SK-N-SH (cell line): ENCODE results near the gene SLC38A3. TPM values are rescaled to one million over a fixed set of nuclear protein-coding genes. Genes with fewer than 3 reads are reported as not detected.

Experiments used
- CTCF ChIA-PET: fragments of 300-600, 350-600 bp; formaldehyde crosslinking; extraction: SDS; loops from one replicate; lab custom pipeline; 2021; lab: Yijun Ruan, JAX
- POLR2A ChIA-PET: fragments of 350-600 bp; sonication (Branson Sonifier 250); formaldehyde crosslinking; extraction: SDS; loops from one replicate; lab custom pipeline; 2020; ENCODE audit warnings: antibody characterized with exemption, inconsistent platforms; lab: Yijun Ruan, JAX
- DNase-seq: peaks from one replicate; pipeline ENCODE4 v3.0.0; 2012
- H2AFZ ChIP-seq: fragments of 200-600 bp; sonication (generic); 2 replicates; pipeline ENCODE4 v1.8.1; 2016; ENCODE audit warnings: antibody characterized with exemption, mild to moderate bottlenecking, low read depth
- H3F3A ChIP-seq: fragments of 200-600 bp; sonication (generic); replicated peaks from 2 replicates; pipeline ENCODE3; 2016; ENCODE audit warnings: antibody characterized with exemption, mild to moderate bottlenecking; ENCODE audit not compliant: insufficient read depth
- H3K27ac ChIP-seq, 2 experiments: fragments of 200-500 bp in 1 of 2; fragments of 200-600 bp in 1 of 2; sonication (Bioruptor generic) in 1 of 2; sonication (generic), shearing (Covaris generic) in 1 of 2; 2 replicates each; pipeline versions ENCODE4 v1.5.1 to v1.6.1; 2014 to 2016; ENCODE audit warnings: low read depth in 2 of 2, inconsistent platforms in 1 of 2, low read length in 1 of 2, mild to moderate bottlenecking in 1 of 2, mixed read lengths in 1 of 2
- H3K27me3 ChIP-seq: fragments of 200-600 bp; sonication (generic), shearing (Covaris generic); 2 replicates; pipeline ENCODE4 v1.6.1; 2016; ENCODE audit warnings: mixed run types; ENCODE audit not compliant: insufficient read depth
- H3K36me3 ChIP-seq, 2 experiments: fragments of 200-500 bp in 1 of 2; fragments of 200-600 bp in 1 of 2; sonication (Bioruptor generic) in 1 of 2; sonication (generic) in 1 of 2; replicated peaks in 1 of 2; 2 replicates each; pipeline versions ENCODE3 to v1.5.1; 2014 to 2016; ENCODE audit warnings: low read length in 1 of 2, mild to moderate bottlenecking in 1 of 2; ENCODE audit not compliant: insufficient read depth in 2 of 2, control insufficient read depth in 1 of 2
- H3K4me1 ChIP-seq, 2 experiments: fragments of 200-500 bp in 1 of 2; fragments of 200-600 bp in 1 of 2; sonication (Bioruptor generic) in 1 of 2; sonication (generic), shearing (Covaris generic) in 1 of 2; 2 replicates each; pipeline versions ENCODE4 v1.5.1 to v1.6.1; 2014 to 2016; ENCODE audit warnings: low read depth in 1 of 2, low read length in 1 of 2, mixed run types in 1 of 2; ENCODE audit not compliant: insufficient read depth in 2 of 2, control insufficient read depth in 1 of 2
- H3K4me2 ChIP-seq: fragments of 200-600 bp; sonication (generic), shearing (Covaris generic); 2 replicates; pipeline ENCODE4 v1.6.1; 2017; ENCODE audit warnings: mixed run types
- H3K4me3 ChIP-seq, 2 experiments: fragments of 200-500 bp in 1 of 2; fragments of 200-600 bp in 1 of 2; sonication (Bioruptor generic) in 1 of 2; sonication (generic), shearing (Covaris generic) in 1 of 2; 2 replicates each; pipeline versions ENCODE4 v1.5.1 to v1.8.1; 2014 to 2016; ENCODE audit warnings: low read depth in 2 of 2, inconsistent platforms in 1 of 2, low read length in 1 of 2, mild to moderate bottlenecking in 1 of 2, mixed read lengths in 1 of 2, moderate library complexity in 1 of 2
- H3K79me2 ChIP-seq: fragments of 200-600 bp; sonication (generic); 2 replicates; pipeline ENCODE4 v1.8.1; 2017; ENCODE audit warnings: mild to moderate bottlenecking; ENCODE audit not compliant: insufficient read depth
- H3K9ac ChIP-seq: fragments of 200-600 bp; sonication (generic); 2 replicates; pipeline ENCODE4 v1.6.1; 2017; ENCODE audit warnings: mixed run types
- H3K9me2 ChIP-seq: fragments of 200-600 bp; sonication (generic); 2 replicates; pipeline ENCODE4 v1.6.1; 2017; ENCODE audit warnings: mixed run types
- H3K9me3 ChIP-seq: fragments of 200-600 bp; sonication (generic); 2 replicates; pipeline ENCODE4 v1.6.1; 2017; ENCODE audit warnings: mixed run types, mild to moderate bottlenecking, moderate library complexity
- H4K20me1 ChIP-seq: fragments of 200-600 bp; sonication (generic); 2 replicates; pipeline ENCODE4 v1.6.1; 2017; ENCODE audit warnings: mild to moderate bottlenecking, mixed run types; ENCODE audit not compliant: insufficient read depth
- CHD2 ChIP-seq: fragments of 150-350 bp; IDR thresholded peaks from 2 replicates; pipeline ENCODE4 v1.6.1; 2018; ENCODE audit warnings: low read length; ENCODE audit not compliant: partially characterized antibody
- CTCF ChIP-seq: fragments of 200-600 bp; sonication (generic); IDR thresholded peaks from 2 replicates; pipeline ENCODE4 v1.6.1; 2017; ENCODE audit warnings: antibody characterized with exemption, mild to moderate bottlenecking, moderate library complexity
- EP300 ChIP-seq, 2 experiments: IDR thresholded peaks; 2 replicates each; pipeline versions ENCODE4 v1.4.0 to v1.6.1; 2012; ENCODE audit warnings: borderline replicate concordance in 1 of 2, low read depth in 1 of 2, low read length in 1 of 2
- EZH2phosphoT487 ChIP-seq: fragments of 200-600 bp; sonication (generic); IDR thresholded peaks from 2 replicates; pipeline ENCODE4 v1.6.1; 2017; ENCODE audit warnings: low read depth, mixed run types, mild to moderate bottlenecking, antibody characterized with exemption, moderate library complexity, borderline replicate concordance
- FOSL2 ChIP-seq: IDR thresholded peaks from 2 replicates; pipeline ENCODE4 v1.4.0; 2012; ENCODE audit warnings: low read depth, mild to moderate bottlenecking, moderate library complexity, borderline replicate concordance
- FOXM1 ChIP-seq: IDR thresholded peaks from 2 replicates; pipeline ENCODE4 v1.4.0; 2012; ENCODE audit warnings: low read depth, mild to moderate bottlenecking
- GABPA ChIP-seq: IDR thresholded peaks from 2 replicates; pipeline ENCODE4 v1.4.0; 2012; ENCODE audit warnings: low read depth, mild to moderate bottlenecking
- GATA2 ChIP-seq: sonication (generic); formaldehyde crosslinking; IDR thresholded peaks from 2 replicates; pipeline ENCODE4 v1.5.0; 2020; ENCODE audit warnings: mild to moderate bottlenecking, missing genetic modification reagents
- IRF3 ChIP-seq: fragments of 150-350 bp; IDR thresholded peaks from 2 replicates; pipeline ENCODE4 v1.6.1; 2016; ENCODE audit warnings: mild to moderate bottlenecking, low read depth, low read length
- MEF2A ChIP-seq: IDR thresholded peaks from 2 replicates; pipeline ENCODE4 v1.4.0; 2012; ENCODE audit warnings: low read depth, borderline replicate concordance
- MXI1 ChIP-seq: IDR thresholded peaks from 2 replicates; pipeline ENCODE4 v1.6.1; 2012; ENCODE audit warnings: mild to moderate bottlenecking, low read depth, low read length, improper control_type of control experiment
- NFIC ChIP-seq: IDR thresholded peaks from 2 replicates; pipeline ENCODE4 v1.4.0; 2012; ENCODE audit warnings: borderline replicate concordance
- NRF1 ChIP-seq: IDR thresholded peaks from 2 replicates; pipeline ENCODE4 v1.6.1; 2012; ENCODE audit warnings: low read depth, mild to moderate bottlenecking, low read length
- POLR2AphosphoS5 ChIP-seq: IDR thresholded peaks from 2 replicates; pipeline ENCODE4 v1.6.1; 2012; ENCODE audit warnings: low read depth, low read length
- RAD21 ChIP-seq: IDR thresholded peaks from 2 replicates; pipeline ENCODE4 v1.6.1; 2012; ENCODE audit warnings: mild to moderate bottlenecking, low read length
- RFX5 ChIP-seq: IDR thresholded peaks from 2 replicates; pipeline ENCODE4 v1.6.1; 2012; ENCODE audit warnings: mild to moderate bottlenecking, improper control_type of control experiment, low read length
- TAF1 ChIP-seq: IDR thresholded peaks from 2 replicates; pipeline ENCODE4 v1.6.1; 2012; ENCODE audit warnings: low read depth, mild to moderate bottlenecking, low read length, moderate library complexity, borderline replicate concordance
- TEAD4 ChIP-seq: IDR thresholded peaks from 2 replicates; pipeline ENCODE4 v1.4.0; 2012; ENCODE audit warnings: mild to moderate bottlenecking, borderline replicate concordance; ENCODE audit not compliant: insufficient read depth
- YY1 ChIP-seq: IDR thresholded peaks from 2 replicates; pipeline ENCODE4 v1.4.0; 2012; ENCODE audit warnings: low read depth, mild to moderate bottlenecking
- WGBS: methylation state at CpG from one replicate; pipeline ENCODE4 v1.1.6; 2017; ENCODE audit warnings: low lambda C conversion rate; 5-methylcytosine and 5-hydroxymethylcytosine counted together
- polyA plus RNA-seq, 3 experiments: library from polyadenylated mRNA; depleted of rRNA; stranded (reverse); fragments of >200 nt; gene quantifications; 2 replicates each; pipeline ENCODE4 v1.2.3, GENCODE V29; 2012
- TF ChIP-seq, protein P1 (sequence below): IDR thresholded peaks from 2 replicates; pipeline ENCODE4 v1.4.0; 2012; ENCODE audit warnings: low read depth
- TF ChIP-seq, protein P2 (sequence below): IDR thresholded peaks from 2 replicates; pipeline ENCODE4 v1.4.0; 2012; ENCODE audit warnings: low read depth, borderline replicate concordance

SLC38A3 gene
- polyA plus RNA-seq, 1 of the 3 experiments (the other 2 are of a cell fraction): 0.84 TPM

DNA sequence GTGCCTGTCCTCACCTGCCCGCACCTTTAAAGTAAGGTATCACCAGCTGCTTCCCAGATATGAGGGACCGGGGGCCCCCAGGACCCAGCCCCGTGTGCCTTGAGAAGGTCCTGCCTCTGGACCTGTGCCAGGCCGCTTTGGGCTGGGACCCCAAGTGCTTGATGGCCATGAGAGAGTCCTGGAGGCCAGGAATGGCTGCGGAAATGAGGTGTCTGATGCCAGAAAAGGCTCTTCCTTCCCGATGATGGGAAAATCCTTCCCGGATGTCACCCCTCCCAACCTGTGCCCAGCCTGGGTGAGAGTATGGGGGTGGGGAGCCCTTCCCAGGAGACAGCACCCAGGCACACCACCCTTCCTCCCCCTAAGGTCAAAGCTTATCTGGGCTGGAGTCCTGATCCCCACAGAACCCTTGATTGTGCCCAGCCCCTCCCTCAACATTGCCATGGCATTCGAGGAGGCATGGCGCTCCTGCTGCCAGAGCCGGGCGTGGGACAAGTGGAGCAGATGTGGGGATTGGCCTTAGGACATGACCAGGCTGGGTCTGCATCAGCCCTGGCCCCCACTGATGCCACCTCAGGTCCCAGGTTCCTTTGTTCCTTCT, 35.7 kb upstream of the SLC38A3 start (continued):
- TF ChIP-seq NRF1: no peak
- TF ChIP-seq GATA2 (CRISPR knock-in tag): no peak
- TF ChIP-seq EZH2phosphoT487: no peak
- TF ChIP-seq, protein P1, sequence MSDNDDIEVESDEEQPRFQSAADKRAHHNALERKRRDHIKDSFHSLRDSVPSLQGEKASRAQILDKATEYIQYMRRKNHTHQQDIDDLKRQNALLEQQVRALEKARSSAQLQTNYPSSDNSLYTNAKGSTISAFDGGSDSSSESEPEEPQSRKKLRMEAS: no peak
- no peak for TF ChIP-seq TEAD4
- TF ChIP-seq FOXM1: no peak
- TF ChIP-seq RAD21: no peak

DNA sequence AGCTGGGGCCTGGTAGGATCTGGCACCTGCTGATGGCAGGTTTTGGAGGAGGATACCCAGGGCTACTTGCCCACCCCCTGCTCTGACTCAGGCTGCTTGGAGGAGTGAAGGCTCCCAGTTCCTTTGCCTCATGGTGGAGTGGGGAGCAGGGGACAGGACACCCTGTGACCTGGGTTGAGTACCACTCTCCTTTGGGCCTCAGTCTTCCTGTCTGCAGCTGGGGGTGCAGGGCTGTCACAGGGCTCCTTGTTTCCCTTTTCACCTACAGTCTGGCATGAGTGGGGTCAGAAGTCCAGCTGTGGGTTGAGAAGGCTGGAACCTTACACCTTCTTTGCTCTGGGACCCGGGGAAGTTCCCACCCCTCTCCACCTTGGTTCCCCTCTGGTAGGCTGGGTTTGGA, 35.2 kb upstream of the SLC38A3 start:
- WGBS: no CpG with 5 or more reads among the region's 1 CpG
- no peak for DNase-seq
- no peaks in the 10 kb centered on the region for H3K9me2 ChIP-seq
- H3F3A ChIP-seq: peaks cover 6% of the 10 kb centered on the region
- ChIA-PET POLR2A (no interaction called here), CTCF (interaction anchor here (0.6 to 7.2 kb wide), 7 partner anchors 10 to 168 kb away, joined by 3 to 60 read pairs (median 4); partner anchors contain the start of gene GNAT1)
- H3K36me3 ChIP-seq: peaks cover 0 to 5% of the 10 kb centered on the region in 2 experiments
- H3K79me2 ChIP-seq: peaks cover 29% of the 10 kb centered on the region
- no peaks in the 10 kb centered on the region for H3K9me3 ChIP-seq
- H3K4me1 ChIP-seq: peaks cover 19 to 27% of the 10 kb centered on the region in 2 experiments; a peak in 3 of 4 replicates
- H3K4me3 ChIP-seq: no peak overlapping the region
- H3K4me2 ChIP-seq: no peak overlapping the region
- no peaks in the 10 kb centered on the region for H3K27me3 ChIP-seq
- H2AFZ ChIP-seq: no peak overlapping the region
- H4K20me1 ChIP-seq: no peaks in the 10 kb centered on the region
- TF ChIP-seq GABPA (no peak), EP300 (IDR thresholded peaks at IDR 0.05; ENCODE audit: borderline replicate concordance in 1 of 2, low read depth in 1 of 2, low read length in 1 of 2) (no peak), MEF2A (no peak), MXI1 (no peak), TAF1 (no peak), IRF3 (no peak), FOSL2 (no peak), RFX5 (no peak), YY1 (no peak), NFIC (no peak), CHD2 (no peak), TEAD4 (no peak), RAD21 (no peak), CTCF (no peak), POLR2AphosphoS5 (no peak)
- TF ChIP-seq, protein P1: no peak
- TF ChIP-seq, protein P2, sequence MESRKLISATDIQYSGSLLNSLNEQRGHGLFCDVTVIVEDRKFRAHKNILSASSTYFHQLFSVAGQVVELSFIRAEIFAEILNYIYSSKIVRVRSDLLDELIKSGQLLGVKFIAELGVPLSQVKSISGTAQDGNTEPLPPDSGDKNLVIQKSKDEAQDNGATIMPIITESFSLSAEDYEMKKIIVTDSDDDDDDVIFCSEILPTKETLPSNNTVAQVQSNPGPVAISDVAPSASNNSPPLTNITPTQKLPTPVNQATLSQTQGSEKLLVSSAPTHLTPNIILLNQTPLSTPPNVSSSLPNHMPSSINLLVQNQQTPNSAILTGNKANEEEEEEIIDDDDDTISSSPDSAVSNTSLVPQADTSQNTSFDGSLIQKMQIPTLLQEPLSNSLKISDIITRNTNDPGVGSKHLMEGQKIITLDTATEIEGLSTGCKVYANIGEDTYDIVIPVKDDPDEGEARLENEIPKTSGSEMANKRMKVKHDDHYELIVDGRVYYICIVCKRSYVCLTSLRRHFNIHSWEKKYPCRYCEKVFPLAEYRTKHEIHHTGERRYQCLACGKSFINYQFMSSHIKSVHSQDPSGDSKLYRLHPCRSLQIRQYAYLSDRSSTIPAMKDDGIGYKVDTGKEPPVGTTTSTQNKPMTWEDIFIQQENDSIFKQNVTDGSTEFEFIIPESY: no peak
- H3K9ac ChIP-seq: 0 out of 2 replicates have a peak overlapping the region, but pooled peaks have one; percentile 3
- peak overlapping the region in 1 of 2 experiments; percentile 54; a peak in 2 of 4 replicates for H3K27ac ChIP-seq
